ENCODE data around the gene SYK.
"Not testable (repeated sequence)": the region's sequence is repeated elsewhere in the genome, so short reads cannot be mapped to it uniquely, and the experiment has no call there.

The SYK gene

GRCh38 chr9:90783964-90784363, 17.7 kb upstream of the SYK start:
- TF ChIP-seq CTCF (IDR thresholded peaks at IDR 0.05) (no peak), ZFX (IDR thresholded peaks at IDR 0.05; ENCODE audit: borderline replicate concordance) (no peak)

GRCh38 chr9:90787771-90788460, 13.7 kb upstream of the SYK start:
- TF ChIP-seq CTCF (IDR thresholded peaks at IDR 0.05) (no peak), ZFX (IDR thresholded peaks at IDR 0.05; ENCODE audit: borderline replicate concordance) (no peak)
- no peak overlapping the region for H3K27ac ChIP-seq

More at GRCh38 chr9:90783964-90784363, 17.7 kb upstream of the SYK start:
- H3K27ac ChIP-seq = no peak overlapping the region

GRCh38 chr9:90788527-90788926, 13.1 kb upstream of the SYK start:
- H3K27ac ChIP-seq = not testable (repeated sequence)

- TF ChIP-seq ZFX (IDR thresholded peaks at IDR 0.05; ENCODE audit: borderline replicate concordance) (no peak), CTCF (IDR thresholded peaks at IDR 0.05) (no peak)
- no peak overlapping the region for H3K27ac ChIP-seq
Measured at GRCh38 chr9:90789408-90789807, 12.2 kb upstream of the SYK start.

GRCh38 chr9:90789862-90790261, 11.8 kb upstream of the SYK start:
- H3K27ac ChIP-seq = no peak overlapping the region

GRCh38 chr9:90793024-90793423, 8.6 kb upstream of the SYK start:
- H3K27ac ChIP-seq = not testable (repeated sequence)

More at GRCh38 chr9:90789862-90790261, 11.8 kb upstream of the SYK start:
- TF ChIP-seq ZFX (IDR thresholded peaks at IDR 0.05; ENCODE audit: borderline replicate concordance) = no peak
- no peak for TF ChIP-seq CTCF (IDR thresholded peaks at IDR 0.05)

GRCh38 chr9:90793729-90794128, 7.9 kb upstream of the SYK start:
- H3K27ac ChIP-seq = no peak overlapping the region
- TF ChIP-seq ZFX (IDR thresholded peaks at IDR 0.05; ENCODE audit: borderline replicate concordance) (no peak), CTCF (IDR thresholded peaks at IDR 0.05) (no peak)

- H3K27ac ChIP-seq = no peak overlapping the region
- TF ChIP-seq CTCF (IDR thresholded peaks at IDR 0.05) (no peak), ZFX (IDR thresholded peaks at IDR 0.05; ENCODE audit: borderline replicate concordance) (no peak)
Measured at GRCh38 chr9:90795084-90795483, 6.5 kb upstream of the SYK start.
